Measurements from ENCODE around the gene U2AF2. TPM values are rescaled to one million over a fixed set of nuclear protein-coding genes. Genes with fewer than 3 reads are reported as not detected.
A peak's percentile ranks its signal among the peaks of the same experiment; 100 is the strongest.

The U2AF2 gene
- total and polyA plus RNA-seq, 9 of the 15 experiments (the other 6 are each of a cell fraction or from before 2014, with no cell fraction given), result 3.0 to 331 (median 157) TPM

DNA sequence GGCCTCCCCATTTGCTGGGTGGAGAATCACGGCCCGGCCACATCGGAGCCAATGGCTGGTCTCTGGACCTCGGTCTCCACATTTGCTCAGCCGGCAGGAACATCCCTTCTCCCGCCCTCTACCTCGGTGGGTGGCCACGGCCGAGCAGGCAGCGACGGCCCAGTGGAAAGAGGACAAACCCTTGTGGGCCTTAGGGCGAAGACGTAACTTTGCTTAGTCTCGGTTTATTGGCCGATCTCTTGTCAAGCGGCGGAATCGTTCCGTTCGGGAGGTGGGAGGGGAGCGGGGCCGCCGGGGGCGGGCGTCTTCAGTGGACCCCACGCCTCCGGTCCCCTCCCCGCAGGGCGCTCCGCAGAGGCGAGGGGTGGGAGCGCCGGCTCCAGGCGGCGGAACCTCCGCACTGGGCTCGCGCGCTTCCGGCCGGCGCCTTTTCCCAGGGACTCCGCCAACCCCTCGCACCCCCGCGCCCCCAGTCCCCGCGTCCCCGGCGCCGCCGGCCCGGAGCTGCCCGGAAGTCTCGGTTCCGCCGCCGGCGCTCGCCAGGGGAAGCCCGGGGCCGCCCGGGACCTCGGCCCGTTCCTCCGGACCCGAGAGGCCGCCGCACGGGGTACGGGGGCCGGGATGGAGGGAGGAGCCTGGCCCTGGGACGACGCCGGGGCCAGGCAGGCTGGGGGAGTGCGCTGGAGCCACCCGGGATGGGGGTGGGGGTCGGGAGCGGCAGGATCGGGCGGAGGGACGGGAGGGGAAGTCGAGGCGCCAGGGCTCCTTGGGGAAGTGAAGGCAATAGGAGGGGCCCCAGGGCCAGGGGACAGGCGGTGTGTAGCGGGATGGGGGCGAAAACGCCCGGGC lies 14.0 kb upstream of the U2AF2 start, which contains the start of gene ZNF580:
ZNF580 (plus strand) TSS at position 426 of the 849 bp plus-strand sequence. CDS start 1,507 bp downstream, outside the sequence.
- in situ Hi-C loops (cut with MboI) (loop anchor here (25.0 kb wide), 2 partner anchors 504 to 672 kb away; partner anchors contain the start of genes TNNT1 and ZSCAN5A), intact Hi-C loops (cut with micrococcal nuclease) (no loop called here)
- Histone ChIP-seq H3K27ac (ENCODE audit: extremely low read depth, low read depth, low read length) (peak within 1 kb of the TSS; percentile 74), H3K79me2 (ENCODE audit: control insufficient read depth, insufficient read depth, low read length) (peaks cover 85% of the 10 kb centered on the region), H3K4me2 (ENCODE audit: insufficient read depth, low read length) (peak within 1 kb of the TSS; percentile 91), H4K20me1 (replicated peaks; ENCODE audit: control insufficient read depth, insufficient read depth, low read length) (no peaks in the 10 kb centered on the region), H3K36me3 (ENCODE audit: control insufficient read depth, insufficient read depth, low read length) (peaks cover 30% of the 10 kb centered on the region; the same call in 2 of the 3 replicates), H3K4me3 (peak within 1 kb of the TSS; percentile 94), H3K27me3 (ENCODE audit: control insufficient read depth in 2 of 2, insufficient read depth in 2 of 2, low read length in 2 of 2) (no peaks in the 10 kb centered on the region), H3K9me1 (ENCODE audit: control insufficient read depth, insufficient read depth, low read length) (no peaks in the 10 kb centered on the region), H3K4me1 (replicated peaks in 1 of 2; ENCODE audit: control insufficient read depth in 2 of 2, insufficient read depth in 2 of 2, low read length in 2 of 2) (peaks cover 43 to 64% of the 10 kb centered on the region in 2 experiments), H3K9ac (ENCODE audit: insufficient read depth in 1 of 2, low read depth in 2 of 2, low read length in 2 of 2) (peak within 1 kb of the TSS; percentile 79 to 89), H3K9me3 (replicated peaks; ENCODE audit: control insufficient read depth, insufficient read depth, low read depth, low read length) (no peaks in the 10 kb centered on the region), H2AFZ (ENCODE audit: low read depth, low read length) (peak within 1 kb of the TSS; percentile 58)
- FAIRE-seq (peak; percentile 78), ATAC-seq (peak; percentile 79), DNase-seq (ENCODE audit: extremely low read depth in 1 of 4, low spot score in 3 of 4) (peak; percentile 80 to 87 (median 86))
- WGBS (ENCODE audit: insufficient coverage, low coverage, missing lambda C conversion rate), result 5% methylated on average over 27 of the region's 89 CpGs
- ChIA-PET CTCF (ENCODE audit: low intra/inter-chr PET ratio) (interaction anchor here (1.1 to 1.2 kb wide), 2 partner anchors 13 kb away, joined by 5 read pairs; partner anchors contain the start of gene U2AF2), POLR2A (interaction anchor here (0.6 to 1.0 kb wide), 2 partner anchors 23 to 798 kb away, joined by 3 to 4 read pairs; no protein-coding TSS in a partner anchor)
- no TSS peak for BruUV-seq (replicated peaks)
- no peak for TF ChIP-seq BHLHE40 (IDR thresholded peaks at IDR 0.05; ENCODE audit: low read length)
- no peak for TF ChIP-seq ZNF232 (CRISPR knock-in tag; IDR thresholded peaks at IDR 0.05)
- TF ChIP-seq ZNF253 (CRISPR knock-in tag; conservative IDR thresholded peaks at IDR 0.05), result no peak
- TF ChIP-seq, protein P1, sequence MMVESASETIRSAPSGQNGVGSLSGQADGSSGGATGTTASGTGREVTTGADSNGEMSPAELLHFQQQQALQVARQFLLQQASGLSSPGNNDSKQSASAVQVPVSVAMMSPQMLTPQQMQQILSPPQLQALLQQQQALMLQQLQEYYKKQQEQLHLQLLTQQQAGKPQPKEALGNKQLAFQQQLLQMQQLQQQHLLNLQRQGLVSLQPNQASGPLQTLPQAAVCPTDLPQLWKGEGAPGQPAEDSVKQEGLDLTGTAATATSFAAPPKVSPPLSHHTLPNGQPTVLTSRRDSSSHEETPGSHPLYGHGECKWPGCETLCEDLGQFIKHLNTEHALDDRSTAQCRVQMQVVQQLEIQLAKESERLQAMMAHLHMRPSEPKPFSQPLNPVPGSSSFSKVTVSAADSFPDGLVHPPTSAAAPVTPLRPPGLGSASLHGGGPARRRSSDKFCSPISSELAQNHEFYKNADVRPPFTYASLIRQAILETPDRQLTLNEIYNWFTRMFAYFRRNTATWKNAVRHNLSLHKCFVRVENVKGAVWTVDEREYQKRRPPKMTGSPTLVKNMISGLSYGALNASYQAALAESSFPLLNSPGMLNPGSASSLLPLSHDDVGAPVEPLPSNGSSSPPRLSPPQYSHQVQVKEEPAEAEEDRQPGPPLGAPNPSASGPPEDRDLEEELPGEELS (CRISPR knock-in tag; IDR thresholded peaks at IDR 0.05; ENCODE audit: borderline replicate concordance), result no peak
- TF ChIP-seq, protein P2, sequence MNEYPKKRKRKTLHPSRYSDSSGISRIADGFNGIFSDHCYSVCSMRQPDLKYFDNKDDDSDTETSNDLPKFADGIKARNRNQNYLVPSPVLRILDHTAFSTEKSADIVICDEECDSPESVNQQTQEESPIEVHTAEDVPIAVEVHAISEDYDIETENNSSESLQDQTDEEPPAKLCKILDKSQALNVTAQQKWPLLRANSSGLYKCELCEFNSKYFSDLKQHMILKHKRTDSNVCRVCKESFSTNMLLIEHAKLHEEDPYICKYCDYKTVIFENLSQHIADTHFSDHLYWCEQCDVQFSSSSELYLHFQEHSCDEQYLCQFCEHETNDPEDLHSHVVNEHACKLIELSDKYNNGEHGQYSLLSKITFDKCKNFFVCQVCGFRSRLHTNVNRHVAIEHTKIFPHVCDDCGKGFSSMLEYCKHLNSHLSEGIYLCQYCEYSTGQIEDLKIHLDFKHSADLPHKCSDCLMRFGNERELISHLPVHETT (CRISPR knock-in tag; conservative IDR thresholded peaks at IDR 0.05 in 1 of 2, IDR thresholded peaks at IDR 0.05 in 1 of 2), result peak in 1 of 2 experiments; percentile 95; a peak in 2 of 4 replicates
- no peak for TF ChIP-seq BRCA1 (IDR thresholded peaks at IDR 0.05)
- 0 out of 2 replicates have a peak, but pooled peaks have one; percentile 2 for TF ChIP-seq BRCA1 (CRISPR knock-in tag; IDR thresholded peaks at IDR 0.05)
- peak; percentile 76 for TF ChIP-seq POLR2G (IDR thresholded peaks at IDR 0.05; ENCODE audit: low read depth, low read length)
- TF ChIP-seq TBP (optimal IDR thresholded peaks at IDR 0.05; ENCODE audit: low read depth, low read length), result peak; percentile 62
- TF ChIP-seq ZNF668 (CRISPR knock-in tag; IDR thresholded peaks at IDR 0.05), result no peak
- TF ChIP-seq CC2D1A (IDR thresholded peaks at IDR 0.05), result no peak
- no peak for TF ChIP-seq ZBTB8A (IDR thresholded peaks at IDR 0.05; ENCODE audit: partially characterized antibody)
- TF ChIP-seq SPI1 (IDR thresholded peaks at IDR 0.05; ENCODE audit: borderline replicate concordance, low read depth, low read length), result no peak
- TF ChIP-seq POLR3A (IDR thresholded peaks at IDR 0.05; ENCODE audit: borderline replicate concordance, extremely low read depth, insufficient read depth, insufficient read length), result no peak

Data from K562 (cell line).